ENCODE measurements around the gene FAM83B.
"Not testable (repeated sequence)": the region's sequence is repeated elsewhere in the genome, so short reads cannot be mapped to it uniquely, and the experiment has no call there.

The FAM83B gene

DNA sequence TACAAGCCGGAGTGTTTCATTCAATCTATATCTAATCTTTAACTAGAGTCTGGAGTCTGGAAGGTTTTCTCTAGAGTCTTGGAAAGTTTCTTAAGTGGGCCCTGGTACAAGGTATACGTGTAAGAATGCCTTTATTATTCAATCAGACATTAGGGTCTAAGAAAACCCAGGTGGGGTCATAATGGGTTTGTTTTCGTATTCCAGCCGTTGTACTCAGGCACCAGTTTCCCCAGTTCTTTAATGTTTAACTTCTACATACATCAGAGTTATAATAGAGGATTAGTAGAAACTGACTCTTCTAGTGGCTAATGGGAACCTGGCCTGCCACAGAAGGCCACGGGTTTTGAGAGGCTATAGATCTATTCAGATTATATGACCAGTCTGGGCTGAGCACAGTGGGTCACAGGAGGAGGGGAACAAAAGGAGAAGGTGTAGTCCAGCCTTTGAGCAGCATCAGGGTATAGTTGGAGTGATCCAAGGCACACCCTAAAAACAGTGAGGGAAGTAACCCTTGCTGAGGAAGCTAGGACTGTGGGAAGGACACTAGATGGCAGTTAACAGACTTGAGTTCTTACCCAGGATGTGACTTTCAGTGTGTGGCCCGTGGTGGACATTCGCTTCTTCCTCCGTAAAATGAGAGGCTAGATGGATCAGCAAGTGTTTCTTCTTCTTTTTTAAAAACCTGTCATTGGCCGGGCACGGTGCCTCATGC is 15.5 kb downstream of the FAM83B start:
- no peak for DNase-seq (ENCODE audit: low spot score)

DNA sequence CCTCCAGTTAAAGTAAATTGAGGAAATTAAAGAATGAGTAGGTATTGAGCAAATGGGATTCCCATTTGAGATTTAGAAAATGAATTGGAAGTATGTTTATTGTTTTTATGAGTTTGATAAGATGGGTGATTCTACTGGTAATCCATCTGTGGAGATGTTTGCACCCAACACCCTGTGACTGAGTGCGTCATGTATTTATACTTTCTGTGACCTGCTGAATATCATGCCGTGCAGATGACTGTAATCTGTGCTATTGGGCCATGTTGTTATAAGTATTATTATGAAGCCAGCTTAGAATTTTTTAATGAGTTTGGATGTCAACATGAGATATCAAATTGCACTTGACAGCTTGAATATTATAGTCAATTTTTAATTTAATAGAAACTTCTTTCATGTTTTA is 17.7 kb downstream of the FAM83B start:
- no peak for DNase-seq (ENCODE audit: low spot score)

- no peak for DNase-seq (ENCODE audit: low spot score)
Measured at GRCh38 chr6:54865091-54865631, 18.6 kb downstream of the FAM83B start.

GRCh38 chr6:54868556-54868955 is 22.0 kb downstream of the FAM83B start:
- no peak for DNase-seq (ENCODE audit: low spot score)

- DNase-seq (ENCODE audit: low spot score): no peak
Measured at GRCh38 chr6:54873599-54873998, 27.0 kb downstream of the FAM83B start.

DNA sequence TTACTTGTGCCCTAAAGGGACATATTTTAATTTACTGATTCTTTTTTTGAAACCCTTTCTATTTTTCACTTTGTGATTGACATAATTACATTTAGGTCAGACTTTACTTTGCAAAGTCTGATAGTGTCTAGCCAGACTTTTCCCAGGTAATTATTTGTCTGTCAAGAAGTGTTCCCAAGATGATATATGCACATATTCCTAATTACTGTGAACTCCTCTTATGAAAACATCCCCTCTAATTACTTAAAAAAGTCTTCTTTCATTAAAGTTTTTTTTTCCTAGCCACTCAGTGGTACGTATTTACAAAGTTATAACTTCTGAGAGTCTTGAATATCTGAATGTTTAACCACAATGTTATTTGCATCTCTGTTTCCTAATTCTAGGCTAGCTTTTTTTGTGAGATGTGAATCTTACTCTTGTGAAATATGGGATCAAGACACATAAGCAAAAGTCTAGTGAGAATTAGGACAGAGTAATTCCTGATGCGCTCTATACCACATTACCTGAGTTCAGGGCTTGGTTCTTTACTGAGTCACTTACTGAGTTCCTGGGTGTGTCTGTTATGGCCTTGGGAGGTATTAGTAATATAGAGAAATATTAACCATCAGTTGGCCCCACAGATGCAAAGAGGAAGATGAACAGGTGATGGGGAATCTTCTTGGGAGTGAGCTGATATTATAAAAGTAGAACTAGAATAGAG is 27.9 kb downstream of the FAM83B start:
- no peak for DNase-seq (ENCODE audit: low spot score)

- DNase-seq (ENCODE audit: low spot score): no peak
Measured at GRCh38 chr6:54875539-54875938, 29.0 kb downstream of the FAM83B start.

DNA sequence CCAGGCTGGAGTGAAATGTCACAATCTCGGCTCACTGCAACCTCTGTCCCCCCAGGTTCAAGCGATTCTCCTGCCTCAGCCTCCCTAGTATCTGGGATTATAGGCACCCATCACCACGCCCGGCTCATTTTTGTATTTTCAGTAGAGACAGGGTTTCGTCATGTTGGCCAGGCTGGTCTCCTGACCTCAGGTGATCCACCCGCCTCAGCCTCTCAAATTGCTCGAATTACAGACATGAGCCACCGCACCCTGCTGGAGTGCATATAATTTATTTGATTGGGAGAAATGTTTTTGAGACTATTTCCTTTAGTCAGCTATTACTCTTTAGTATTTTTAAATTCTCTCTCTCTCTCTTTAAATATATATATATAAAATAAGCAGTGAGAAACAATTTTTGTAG is 29.8 kb downstream of the FAM83B start:
- DNase-seq (ENCODE audit: low spot score): no peak

DNA sequence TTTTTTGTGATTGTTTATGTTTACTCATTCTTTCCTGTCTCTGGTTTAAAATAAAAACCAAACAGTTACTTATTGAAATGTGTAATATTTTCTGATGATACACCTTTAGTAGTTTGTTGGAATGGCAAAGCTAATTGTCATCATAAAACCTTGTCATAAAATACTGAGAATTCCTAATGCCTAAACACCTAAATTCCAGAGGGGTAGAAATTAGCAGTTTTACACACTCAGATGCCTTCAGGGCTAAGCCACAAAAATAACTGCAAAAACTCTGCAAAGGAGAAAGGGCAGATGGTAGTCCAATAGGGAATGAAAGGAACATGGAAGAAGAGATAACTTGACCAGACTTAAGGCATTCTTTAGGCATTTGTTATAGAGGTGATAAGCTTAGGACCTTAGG is 30.3 kb downstream of the FAM83B start:
- DNase-seq (ENCODE audit: low spot score): no peak

DNA sequence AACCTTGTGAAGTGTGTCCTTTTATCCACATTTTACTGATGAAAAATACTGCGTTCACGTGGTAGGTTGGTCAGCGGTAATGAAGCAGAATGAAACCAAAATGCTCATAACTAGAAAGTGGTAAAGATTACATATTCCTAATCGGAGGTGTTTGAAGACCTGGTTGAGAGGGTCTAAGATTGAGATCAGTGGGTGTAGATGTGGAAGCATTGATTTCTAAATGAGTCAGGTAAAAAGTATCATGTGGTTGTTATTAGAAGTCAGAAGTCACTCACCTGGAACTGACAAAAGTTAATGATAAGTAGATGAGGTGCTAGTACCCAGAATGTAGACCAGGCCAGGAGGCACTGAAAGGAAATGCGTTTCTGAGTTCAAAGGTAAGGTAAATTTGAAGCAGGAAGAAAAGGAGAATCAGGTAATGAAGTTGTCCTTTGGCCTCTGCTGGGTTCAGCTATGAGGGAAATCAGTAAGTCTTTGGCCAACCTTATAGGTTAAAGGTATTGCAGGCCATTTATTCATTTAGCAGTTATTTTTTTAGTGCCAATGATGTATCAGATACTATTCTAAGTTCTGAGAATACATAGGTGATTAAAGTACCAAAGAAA is 31.2 kb downstream of the FAM83B start:
- DNase-seq (ENCODE audit: low spot score): no peak

DNA sequence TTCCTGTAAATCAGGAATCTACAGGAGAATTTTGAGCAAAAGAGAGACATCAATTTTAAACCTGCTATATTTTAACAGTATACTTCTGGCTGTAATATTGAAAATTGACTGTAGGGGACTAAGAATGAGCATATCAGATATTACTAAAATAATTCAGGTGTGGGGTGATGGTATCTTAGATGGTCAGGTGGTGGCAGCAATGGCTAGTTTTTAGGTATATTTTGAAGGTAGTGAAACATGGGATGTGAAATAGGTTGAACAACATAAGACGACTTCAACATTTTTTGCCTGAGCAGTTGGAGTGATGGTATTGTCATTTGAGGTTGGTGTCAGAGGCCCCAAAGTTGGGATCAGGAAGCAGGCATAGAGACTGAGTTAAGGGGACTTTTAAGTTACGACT is 32.1 kb downstream of the FAM83B start:
- peak; percentile 25 for DNase-seq (ENCODE audit: low spot score)

DNA sequence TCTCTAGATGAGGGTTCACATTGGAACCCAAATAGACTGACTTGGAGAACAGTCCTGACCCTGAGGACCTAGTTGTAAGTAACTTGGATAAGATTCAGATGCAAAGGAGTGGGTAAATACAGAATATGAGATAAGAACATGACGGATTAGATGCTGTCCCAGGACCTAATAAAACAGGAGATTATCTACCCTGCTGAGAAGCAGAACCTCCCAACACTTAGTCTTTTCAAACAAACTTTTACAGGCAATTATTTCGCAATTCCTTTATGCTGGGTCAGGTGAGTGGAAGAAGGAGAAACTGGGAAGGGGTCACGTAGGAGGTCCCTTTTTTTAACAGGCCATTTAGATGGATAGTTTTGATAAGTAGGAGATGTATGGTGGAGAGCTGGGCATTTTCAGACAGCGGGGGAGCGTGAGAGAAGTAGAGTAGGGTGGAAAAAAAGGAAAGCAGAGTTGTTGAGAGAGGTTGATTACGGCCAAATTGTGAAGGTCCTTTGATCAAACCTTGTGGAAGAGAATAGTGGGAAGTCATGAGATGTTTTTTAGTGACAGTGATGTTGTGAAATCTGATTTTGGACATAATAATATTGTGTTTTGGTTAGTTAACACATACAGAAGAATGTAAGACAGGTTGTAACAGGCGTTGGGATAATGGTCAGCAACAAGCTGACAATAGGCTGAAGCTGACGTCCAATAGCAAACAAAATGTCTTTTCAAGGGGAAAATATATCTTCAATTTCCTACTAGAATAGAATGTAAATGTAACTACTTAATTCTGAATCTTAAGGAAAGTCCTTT is 32.8 kb downstream of the FAM83B start:
- no peak for DNase-seq (ENCODE audit: low spot score)

GRCh38 chr6:54881067-54881730 is 34.6 kb downstream of the FAM83B start:
- DNase-seq (ENCODE audit: low spot score): no peak

GRCh38 chr6:54881891-54882290 is 35.3 kb downstream of the FAM83B start:
- DNase-seq (ENCODE audit: low spot score): not testable (repeated sequence)

- DNase-seq (ENCODE audit: low spot score): no peak
Measured at GRCh38 chr6:54886932-54887584, 40.5 kb downstream of the FAM83B start.

DNA sequence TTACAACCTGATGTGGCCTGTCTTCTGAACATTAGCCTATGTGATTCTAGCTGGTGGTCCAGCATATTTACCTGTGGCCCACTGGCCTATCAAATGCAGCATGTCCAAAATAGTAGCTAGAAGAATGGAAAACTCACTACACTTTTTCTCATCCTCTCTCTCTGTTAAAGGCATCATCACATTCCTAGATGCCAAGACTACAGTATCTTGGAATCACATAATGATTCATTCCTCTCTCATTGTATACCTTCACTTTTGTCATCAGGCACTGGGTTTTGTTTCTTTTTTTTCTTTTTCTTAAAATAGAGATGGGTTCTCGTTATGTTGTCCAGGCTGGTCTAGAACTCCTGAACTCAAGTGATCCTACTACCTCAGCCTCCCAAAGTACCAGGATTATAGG is 45.0 kb downstream of the FAM83B start:
- no peak for DNase-seq (ENCODE audit: low spot score)

DNA sequence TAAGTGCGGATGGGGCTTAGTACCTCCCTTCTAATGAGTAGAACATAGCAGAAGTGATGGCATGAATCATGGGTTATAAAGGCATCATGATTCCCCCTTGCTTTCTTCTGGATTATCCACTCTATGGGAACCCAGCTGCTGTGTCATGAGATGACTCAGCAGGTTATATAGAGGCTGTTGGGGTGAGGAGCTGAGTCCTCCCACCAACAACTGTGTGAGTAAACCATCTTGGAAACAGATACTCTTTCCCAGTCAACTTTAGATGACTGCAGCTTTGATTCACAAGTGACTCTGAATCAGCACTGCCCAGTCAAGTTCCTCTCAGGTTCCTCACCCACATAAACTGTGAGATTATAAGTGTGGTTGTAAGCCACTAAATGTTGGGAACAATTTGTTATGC is 46.3 kb downstream of the FAM83B start:
- DNase-seq (ENCODE audit: low spot score): no peak

DNA sequence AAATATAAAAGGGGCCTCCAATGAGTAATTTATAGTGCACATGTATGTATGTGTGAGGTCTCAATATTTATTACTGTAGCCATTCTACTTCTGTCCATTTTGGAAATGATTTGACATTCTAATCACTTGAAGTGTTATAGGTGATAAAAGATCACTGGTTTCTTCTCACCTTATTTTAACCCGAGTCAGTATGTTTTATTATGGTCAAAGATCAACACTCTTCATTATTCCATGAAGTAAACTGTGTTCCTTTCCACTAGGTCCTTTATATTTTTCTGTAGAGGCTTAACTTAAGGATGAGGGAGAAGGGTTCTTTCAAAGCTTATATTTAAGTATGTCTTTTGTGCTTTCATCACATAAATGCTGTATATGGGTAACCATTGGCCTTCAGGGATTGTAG is 47.2 kb downstream of the FAM83B start:
- DNase-seq (ENCODE audit: low spot score): no peak

DNA sequence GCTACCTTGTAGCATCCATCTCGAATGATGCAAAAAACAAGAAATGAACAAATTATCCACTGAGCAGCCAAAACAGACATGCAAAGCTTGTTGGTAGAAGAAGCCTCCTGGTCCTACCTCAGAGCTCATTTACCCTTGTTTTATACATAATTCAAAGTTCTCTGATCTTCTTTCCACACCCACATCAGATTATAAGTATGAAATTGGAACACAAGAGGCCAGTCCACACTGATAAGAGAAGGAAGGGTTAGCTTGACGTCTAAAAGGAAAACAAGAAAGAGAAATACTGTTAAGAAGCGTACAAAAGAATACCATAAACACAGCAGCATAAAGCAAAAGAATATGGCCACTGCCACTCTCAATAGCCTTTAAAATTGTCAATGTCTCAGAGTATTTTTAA is 49.7 kb downstream of the FAM83B start:
- DNase-seq (ENCODE audit: low spot score): no peak

GRCh38 chr6:54897462-54898189 is 51.1 kb downstream of the FAM83B start:
- no peak for DNase-seq (ENCODE audit: low spot score)

DNA sequence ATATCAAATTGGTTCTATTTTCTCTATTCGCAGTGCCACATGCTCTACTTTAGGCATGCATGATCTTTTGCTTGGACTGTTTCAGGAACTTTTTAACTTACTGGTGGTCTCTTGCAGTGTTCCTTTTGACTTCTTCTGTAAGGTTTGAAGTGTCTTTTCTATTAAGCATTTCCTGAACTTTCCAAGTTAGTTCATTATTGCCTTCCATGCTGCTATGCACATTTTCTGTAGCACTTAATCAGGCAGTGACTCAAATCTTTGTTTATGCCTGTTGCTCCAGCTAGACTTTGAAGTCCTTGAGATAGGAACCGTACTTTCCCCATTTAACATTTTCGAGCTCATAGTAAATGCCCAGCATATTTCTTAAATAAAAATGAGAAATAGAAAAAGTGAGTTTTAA is 52.2 kb downstream of the FAM83B start:
- DNase-seq (ENCODE audit: low spot score): no peak

Measured in NAMALWA (cell line).